ENCODE results near the gene AFP.

- TF ChIP-seq POLR2A (IDR thresholded peaks at IDR 0.05; ENCODE audit: extremely low read depth, insufficient read length) (no peak), MYC (IDR thresholded peaks at IDR 0.05; ENCODE audit: low read depth, low read length) (no peak), CTCF (IDR thresholded peaks at IDR 0.05; ENCODE audit: low read depth, low read length) (no peak)
These were observed 6.0 kb upstream of the AFP start for GRCh38 chr4:73429826-73430587.

Data from NB4 (cell line).